ENCODE results near the gene SPAG9.
A peak's percentile ranks its signal among the peaks of the same experiment; 100 is the strongest.

The SPAG9 gene

DNA sequence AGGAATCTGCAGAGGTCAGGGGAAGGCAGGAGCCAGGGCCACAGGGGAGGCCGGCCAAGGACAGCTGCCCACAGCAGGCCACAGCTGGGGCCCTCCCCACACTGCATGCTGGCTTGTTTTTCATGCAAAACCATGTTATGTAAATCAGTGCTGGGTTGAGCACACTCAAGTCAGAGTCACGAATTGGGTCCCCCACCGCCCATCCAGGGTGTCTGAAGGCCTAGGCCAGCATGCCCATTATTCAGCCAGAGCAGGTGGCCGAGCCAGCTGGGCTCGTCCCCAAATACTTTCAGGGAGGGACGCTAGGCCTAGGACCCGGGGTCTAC lies 203.3 kb downstream of the SPAG9 start:
- DNase-seq (ENCODE audit: low spot score): no peak

GRCh38 chr17:50916708-50917417 lies 203.8 kb downstream of the SPAG9 start:
- no peak for DNase-seq (ENCODE audit: low spot score)

GRCh38 chr17:50916026-50916707 lies 204.5 kb downstream of the SPAG9 start:
- peak; percentile 38 for DNase-seq (ENCODE audit: low spot score)

- DNase-seq (ENCODE audit: low spot score): no peak
Measured at GRCh38 chr17:50914505-50915063, 206.1 kb downstream of the SPAG9 start.

DNA sequence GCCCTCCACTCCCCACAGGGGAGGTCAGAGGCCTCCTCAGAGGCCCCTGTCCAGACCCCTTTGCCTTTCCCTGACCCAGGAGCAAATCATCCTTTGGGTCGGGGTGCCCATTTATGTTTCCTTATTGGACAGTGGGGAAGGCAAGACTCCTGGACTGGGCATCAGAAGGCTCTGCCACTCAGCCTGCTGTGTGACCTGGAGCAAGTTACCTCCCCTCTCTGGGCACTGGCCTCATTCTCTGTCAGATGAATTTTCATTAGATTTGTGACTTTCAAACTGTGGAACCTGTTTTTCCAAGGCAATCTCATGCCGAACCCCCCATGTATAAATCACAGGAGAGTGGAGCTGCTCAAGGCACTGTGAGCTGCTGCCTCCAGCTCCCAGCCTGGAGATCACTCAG lies 207.5 kb downstream of the SPAG9 start:
- no peak for DNase-seq (ENCODE audit: low spot score)
